AG04450 (cell line): ENCODE results near the gene EIF1AD. TPM values are rescaled to one million over a fixed set of nuclear protein-coding genes. Genes with fewer than 3 reads are reported as not detected.

ENCODE experiments used
- CTCF ChIA-PET: fragments of 300-600, 350-600 bp; formaldehyde crosslinking; extraction: SDS; loops from one replicate; lab custom pipeline; 2022; ENCODE audit warnings: antibody characterized with exemption, inconsistent platforms; lab: Charles Lee
- POLR2A ChIA-PET: fragments of 350-600 bp; formaldehyde crosslinking; extraction: SDS; loops from one replicate; lab custom pipeline; 2021; ENCODE audit warnings: antibody characterized with exemption, inconsistent platforms; lab: Yijun Ruan, JAX
- DNase-seq: peaks from one replicate; pipeline ENCODE4 v3.0.0-alpha.2; 2011; ENCODE audit warnings: low read depth, low spot score
- H3K27ac ChIP-seq: one replicate; pipeline ENCODE4 v1.5.1; 2012; ENCODE audit warnings: low read depth, low read length, control low read depth
- H3K27me3 ChIP-seq: one replicate; pipeline ENCODE4 v1.6.0; 2012; ENCODE audit warnings: low read length; ENCODE audit not compliant: control insufficient read depth, insufficient read depth
- H3K4me3 ChIP-seq: 2 replicates; pipeline ENCODE4 v1.5.1; 2011; ENCODE audit warnings: mild to moderate bottlenecking, low read depth, low read length, control low read depth
- H3K9me3 ChIP-seq: 2 replicates; pipeline ENCODE4 v1.5.1; 2012; ENCODE audit warnings: low read length; ENCODE audit not compliant: control insufficient read depth, insufficient read depth
- CTCF ChIP-seq: IDR thresholded peaks from 2 replicates; pipeline ENCODE4 v1.5.1; 2011; ENCODE audit warnings: low read depth, low read length, control low read depth, inconsistent platforms
- polyA plus RNA-seq: library from polyadenylated mRNA; depleted of rRNA; stranded (reverse); fragments of >200 nt; gene quantifications from 2 replicates; pipeline ENCODE4 v1.2.3, GENCODE V29; 2011

Gene EIF1AD
- polyA plus RNA-seq, 1 experiment, result 23.9 TPM

GRCh38 chr11:65987336-65987735, 14.6 kb downstream of the EIF1AD start:
- TF ChIP-seq CTCF, result no peak
- DNase-seq, result no peak
- ChIA-PET CTCF (interaction anchor here (1.3 to 7.5 kb wide), 3 partner anchors 99 to 275 kb away, joined by 5 to 157 read pairs (median 7); partner anchors contain the start of genes CCDC85B, FIBP and KAT5), POLR2A (interaction anchor here (1.2 kb wide), 1 partner anchor 8 kb away, joined by 5 read pairs; no protein-coding TSS in a partner anchor)
- H3K27me3 ChIP-seq, result no peaks in the 10 kb centered on the region
- H3K9me3 ChIP-seq, result no peaks in the 10 kb centered on the region
- H3K4me3 ChIP-seq, result no peak overlapping the region
- H3K27ac ChIP-seq, result no peak overlapping the region

GRCh38 chr11:65983589-65983987, 18.4 kb downstream of the EIF1AD start:
- CTCF ChIA-PET, result interaction anchor here (0.5 to 4.1 kb wide), 3 partner anchors 11 to 99 kb away, joined by 3 to 29 read pairs (median 13); partner anchors contain the start of gene FIBP
- Histone ChIP-seq H3K9me3 (no peaks in the 10 kb centered on the region), H3K27me3 (no peaks in the 10 kb centered on the region), H3K4me3 (no peak overlapping the region), H3K27ac (no peak overlapping the region)
- POLR2A ChIA-PET, result no interaction called here
- no peak for TF ChIP-seq CTCF
- DNase-seq, result no peak

- CTCF ChIA-PET, result interaction anchor here (0.5 to 4.1 kb wide), 6 partner anchors 11 to 111 kb away, joined by 3 to 29 read pairs (median 3); partner anchors contain the start of gene FIBP
- H3K27me3 ChIP-seq, result no peaks in the 10 kb centered on the region
- no peaks in the 10 kb centered on the region for H3K9me3 ChIP-seq
- no peak for DNase-seq
- H3K27ac ChIP-seq, result no peak overlapping the region
- no peak overlapping the region for H3K4me3 ChIP-seq
- POLR2A ChIA-PET, result no interaction called here
- no peak for TF ChIP-seq CTCF
These were observed 19.0 kb downstream of the EIF1AD start for GRCh38 chr11:65982824-65983588.

GRCh38 chr11:65981972-65982823, 19.8 kb downstream of the EIF1AD start:
- CTCF ChIA-PET, result interaction anchor here (0.6 to 2.6 kb wide), 3 partner anchors 84 to 94 kb away, joined by 3 to 13 read pairs (median 3); partner anchors contain the start of gene FIBP
- Histone ChIP-seq H3K27ac (no peak overlapping the region), H3K27me3 (no peaks in the 10 kb centered on the region), H3K4me3 (no peak overlapping the region), H3K9me3 (no peaks in the 10 kb centered on the region)
- POLR2A ChIA-PET, result interaction anchor here (0.8 kb wide), 1 partner anchor 92 kb away, joined by 3 read pairs; the partner anchor contains the start of gene CCDC85B
- no peak for TF ChIP-seq CTCF
- DNase-seq, result no peak
